Measurements from ENCODE around the gene GSTM3. TPM values are rescaled to one million over a fixed set of nuclear protein-coding genes. Genes with fewer than 3 reads are reported as not detected.

Gene GSTM3
- total and polyA plus RNA-seq, 2 of the 13 experiments (the other 11 are each of a cell fraction or from before 2014, with no cell fraction given): 127 to 142 TPM

- TF ChIP-seq ZHX1 (CRISPR knock-in tag; IDR thresholded peaks at IDR 0.05; ENCODE audit: low read depth): no peak
- no peak for TF ChIP-seq ZSCAN25 (CRISPR knock-in tag; IDR thresholded peaks at IDR 0.05)
- no peak for TF ChIP-seq ZNF780A (CRISPR knock-in tag; IDR thresholded peaks at IDR 0.05)
- TF ChIP-seq ZFP82 (CRISPR knock-in tag; IDR thresholded peaks at IDR 0.05; ENCODE audit: borderline replicate concordance): no peak
- TF ChIP-seq RBFOX2 (IDR thresholded peaks at IDR 0.05; ENCODE audit: low read depth, low read length): peak; percentile 81
- no peak for TF ChIP-seq IRX3 (CRISPR knock-in tag; IDR thresholded peaks at IDR 0.05; ENCODE audit: borderline replicate concordance, low read depth)
- peak; percentile 62 for TF ChIP-seq FOXA3 (CRISPR knock-in tag; IDR thresholded peaks at IDR 0.05)
- no peak for TF ChIP-seq MAF1 (CRISPR knock-in tag; IDR thresholded peaks at IDR 0.05; ENCODE audit: borderline replicate concordance)
- TF ChIP-seq HOXA7 (CRISPR knock-in tag; IDR thresholded peaks at IDR 0.05): no peak
- peak; percentile 74; the same call in 1 of the 2 replicates for TF ChIP-seq SMYD3 (CRISPR knock-in tag; IDR thresholded peaks at IDR 0.05)
- no peak for TF ChIP-seq PRDM15 (CRISPR knock-in tag; IDR thresholded peaks at IDR 0.05)
- peak; percentile 62; the same call in 1 of the 2 replicates for TF ChIP-seq RXRA (CRISPR knock-in tag; IDR thresholded peaks at IDR 0.05)
- TF ChIP-seq NFYB (CRISPR knock-in tag; IDR thresholded peaks at IDR 0.05): no peak
- TF ChIP-seq SCMH1 (CRISPR knock-in tag; IDR thresholded peaks at IDR 0.05; ENCODE audit: borderline replicate concordance): no peak
- no peak for TF ChIP-seq ETV6 (CRISPR knock-in tag; conservative IDR thresholded peaks at IDR 0.05)
- peak; percentile 60; the same call in 1 of the 2 replicates for TF ChIP-seq TFDP2 (CRISPR knock-in tag; IDR thresholded peaks at IDR 0.05)
- no peak for TF ChIP-seq ZNF598 (CRISPR knock-in tag; IDR thresholded peaks at IDR 0.05; ENCODE audit: borderline replicate concordance)
- no peak for TF ChIP-seq RFXAP (CRISPR knock-in tag; IDR thresholded peaks at IDR 0.05; ENCODE audit: borderline replicate concordance)
- TF ChIP-seq ZNF468 (CRISPR knock-in tag; IDR thresholded peaks at IDR 0.05): no peak
- TF ChIP-seq ZNF660 (CRISPR knock-in tag; IDR thresholded peaks at IDR 0.05; ENCODE audit: borderline replicate concordance, low read depth): 0 out of 2 replicates have a peak, but pooled peaks have one; percentile 58
- peak; percentile 46; the same call in 1 of the 3 replicates for TF ChIP-seq MXI1 (IDR thresholded peaks at IDR 0.05; ENCODE audit: borderline replicate concordance, low read depth, low read length)
- no peak for TF ChIP-seq MBNL3 (CRISPR knock-in tag; conservative IDR thresholded peaks at IDR 0.05)
- peak; percentile 42; the same call in 1 of the 2 replicates for TF ChIP-seq REPIN1 (CRISPR knock-in tag; IDR thresholded peaks at IDR 0.05; ENCODE audit: borderline replicate concordance, low read depth)
These were observed 23.0 kb upstream of the GSTM3 start, which contains the start of gene EPS8L3 (continued) for GRCh38 chr1:109763646-109764415.

Data from HepG2 (cell line).